ENCODE results near the gene TRIM26. TPM values are rescaled to one million over a fixed set of nuclear protein-coding genes. Genes with fewer than 3 reads are reported as not detected.

The TRIM26 gene
- total RNA-seq, 2 donors from 2014 or later, result 36.0 to 37.0 TPM

GRCh38 chr6:30213667-30213956 lies 406 bp upstream of the TRIM26 start:
- no peak for DNase-seq (ENCODE audit: low spot score)
- intact Hi-C loops (cut with DNase I), result no loop called here

- intact Hi-C loops (cut with DNase I), result no loop called here
- DNase-seq (ENCODE audit: low spot score), result no peak
Observed at GRCh38 chr6:30211899-30212298, 1.3 kb downstream of the TRIM26 start.

GRCh38 chr6:30211306-30211705 lies 1.9 kb downstream of the TRIM26 start:
- DNase-seq (ENCODE audit: low spot score), result no peak
- intact Hi-C loops (cut with DNase I), result no loop called here

- intact Hi-C loops (cut with DNase I), result no loop called here
- DNase-seq (ENCODE audit: low spot score), result no peak
Observed at GRCh38 chr6:30207619-30208295, 5.4 kb downstream of the TRIM26 start.

GRCh38 chr6:30206799-30207618 lies 6.2 kb downstream of the TRIM26 start:
- no peak for DNase-seq (ENCODE audit: low spot score)

GRCh38 chr6:30206152-30206551 lies 7.1 kb downstream of the TRIM26 start:
- intact Hi-C loops (cut with DNase I), result no loop called here

More at GRCh38 chr6:30206799-30207618, 6.2 kb downstream of the TRIM26 start:
- intact Hi-C loops (cut with DNase I), result no loop called here

GRCh38 chr6:30204116-30204515 lies 9.1 kb downstream of the TRIM26 start:
- DNase-seq (ENCODE audit: low spot score), result no peak
- intact Hi-C loops (cut with DNase I), result no loop called here

More at GRCh38 chr6:30206152-30206551, 7.1 kb downstream of the TRIM26 start:
- no peak for DNase-seq (ENCODE audit: low spot score)

- no peak for DNase-seq (ENCODE audit: low spot score)
- intact Hi-C loops (cut with DNase I), result no loop called here
Observed at GRCh38 chr6:30202366-30202765, 10.8 kb downstream of the TRIM26 start.

- no peak for DNase-seq (ENCODE audit: low spot score)
- intact Hi-C loops (cut with DNase I), result no loop called here
Observed at GRCh38 chr6:30200551-30201281, 12.5 kb downstream of the TRIM26 start.

- intact Hi-C loops (cut with DNase I), result no loop called here
- DNase-seq (ENCODE audit: low spot score), result no peak
Observed at GRCh38 chr6:30198166-30199084, 14.8 kb downstream of the TRIM26 start.

- intact Hi-C loops (cut with DNase I), result no loop called here
Observed at GRCh38 chr6:30196376-30196775, 16.8 kb downstream of the TRIM26 start.

GRCh38 chr6:30195951-30196350 lies 17.3 kb downstream of the TRIM26 start:
- no peak for DNase-seq (ENCODE audit: low spot score)
- intact Hi-C loops (cut with DNase I), result no loop called here

More at GRCh38 chr6:30196376-30196775, 16.8 kb downstream of the TRIM26 start:
- DNase-seq (ENCODE audit: low spot score), result no peak

- intact Hi-C loops (cut with DNase I), result no loop called here
- DNase-seq (ENCODE audit: low spot score), result no peak
Observed at GRCh38 chr6:30194797-30195690, 18.2 kb downstream of the TRIM26 start.

GRCh38 chr6:30192076-30192475 lies 21.1 kb downstream of the TRIM26 start:
- no peak for DNase-seq (ENCODE audit: low spot score)
- intact Hi-C loops (cut with DNase I), result no loop called here

GRCh38 chr6:30188541-30188940 lies 24.7 kb downstream of the TRIM26 start:
- DNase-seq (ENCODE audit: low spot score), result no peak
- intact Hi-C loops (cut with DNase I), result no loop called here

GRCh38 chr6:30185846-30186484 lies 27.2 kb downstream of the TRIM26 start:
- intact Hi-C loops (cut with DNase I), result no loop called here
- DNase-seq (ENCODE audit: low spot score), result no peak

- no peak for DNase-seq (ENCODE audit: low spot score)
Observed at GRCh38 chr6:30184417-30185031, 28.7 kb downstream of the TRIM26 start.

More at GRCh38 chr6:30184417-30185031, 28.7 kb downstream of the TRIM26 start:
- intact Hi-C loops (cut with DNase I), result no loop called here

Data from posterior vena cava (tissue), 2 donors.